Ishikawa (cell line): ENCODE results near the gene RYR1.

ENCODE experiments used
- EP300 ChIP-seq: IDR thresholded peaks from 2 replicates; pipeline ENCODE4 v1.6.1; 2012; ENCODE audit warnings: borderline replicate concordance
- FOXM1 ChIP-seq: IDR thresholded peaks from 2 replicates; pipeline ENCODE4 v1.6.1; 2012; ENCODE audit warnings: low read depth, borderline replicate concordance
- NFIC ChIP-seq: IDR thresholded peaks from 2 replicates; pipeline ENCODE4 v1.6.1; 2012
- RAD21 ChIP-seq: IDR thresholded peaks from 2 replicates; pipeline ENCODE4 v1.6.1; 2012; ENCODE audit warnings: low read depth
- TAF1 ChIP-seq: IDR thresholded peaks from 2 replicates; pipeline ENCODE4 v1.6.1; 2012; ENCODE audit warnings: low read depth, mild to moderate bottlenecking
- TF ChIP-seq, protein P1 (sequence below): IDR thresholded peaks from 2 replicates; pipeline ENCODE4 v1.6.1; 2012
- TF ChIP-seq, protein P2 (sequence below): IDR thresholded peaks from 2 replicates; pipeline ENCODE4 v1.6.1; 2012; ENCODE audit warnings: low read depth, mild to moderate bottlenecking

DNA sequence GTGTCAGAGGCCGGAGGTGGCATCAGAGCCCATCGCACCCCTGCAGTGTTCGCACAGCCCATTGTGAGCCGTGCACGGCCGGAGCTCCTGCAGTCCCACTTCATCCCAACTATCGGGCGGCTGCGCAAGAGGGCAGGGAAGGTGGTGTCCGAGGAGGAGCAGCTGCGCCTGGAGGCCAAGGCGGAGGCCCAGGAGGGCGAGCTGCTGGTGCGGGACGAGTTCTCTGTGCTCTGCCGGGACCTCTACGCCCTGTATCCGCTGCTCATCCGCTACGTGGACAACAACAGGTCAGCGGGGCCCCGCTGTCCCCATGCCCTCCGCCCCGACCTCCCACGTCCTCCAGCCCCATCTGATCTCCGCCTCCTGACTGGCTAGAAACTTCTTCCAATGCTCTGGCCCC lies 85.7 kb downstream of the RYR1 start:
- TF ChIP-seq NFIC: no peak
- no peak for TF ChIP-seq RAD21
- TF ChIP-seq, protein P1, sequence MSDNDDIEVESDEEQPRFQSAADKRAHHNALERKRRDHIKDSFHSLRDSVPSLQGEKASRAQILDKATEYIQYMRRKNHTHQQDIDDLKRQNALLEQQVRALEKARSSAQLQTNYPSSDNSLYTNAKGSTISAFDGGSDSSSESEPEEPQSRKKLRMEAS: no peak
- TF ChIP-seq, protein P2, sequence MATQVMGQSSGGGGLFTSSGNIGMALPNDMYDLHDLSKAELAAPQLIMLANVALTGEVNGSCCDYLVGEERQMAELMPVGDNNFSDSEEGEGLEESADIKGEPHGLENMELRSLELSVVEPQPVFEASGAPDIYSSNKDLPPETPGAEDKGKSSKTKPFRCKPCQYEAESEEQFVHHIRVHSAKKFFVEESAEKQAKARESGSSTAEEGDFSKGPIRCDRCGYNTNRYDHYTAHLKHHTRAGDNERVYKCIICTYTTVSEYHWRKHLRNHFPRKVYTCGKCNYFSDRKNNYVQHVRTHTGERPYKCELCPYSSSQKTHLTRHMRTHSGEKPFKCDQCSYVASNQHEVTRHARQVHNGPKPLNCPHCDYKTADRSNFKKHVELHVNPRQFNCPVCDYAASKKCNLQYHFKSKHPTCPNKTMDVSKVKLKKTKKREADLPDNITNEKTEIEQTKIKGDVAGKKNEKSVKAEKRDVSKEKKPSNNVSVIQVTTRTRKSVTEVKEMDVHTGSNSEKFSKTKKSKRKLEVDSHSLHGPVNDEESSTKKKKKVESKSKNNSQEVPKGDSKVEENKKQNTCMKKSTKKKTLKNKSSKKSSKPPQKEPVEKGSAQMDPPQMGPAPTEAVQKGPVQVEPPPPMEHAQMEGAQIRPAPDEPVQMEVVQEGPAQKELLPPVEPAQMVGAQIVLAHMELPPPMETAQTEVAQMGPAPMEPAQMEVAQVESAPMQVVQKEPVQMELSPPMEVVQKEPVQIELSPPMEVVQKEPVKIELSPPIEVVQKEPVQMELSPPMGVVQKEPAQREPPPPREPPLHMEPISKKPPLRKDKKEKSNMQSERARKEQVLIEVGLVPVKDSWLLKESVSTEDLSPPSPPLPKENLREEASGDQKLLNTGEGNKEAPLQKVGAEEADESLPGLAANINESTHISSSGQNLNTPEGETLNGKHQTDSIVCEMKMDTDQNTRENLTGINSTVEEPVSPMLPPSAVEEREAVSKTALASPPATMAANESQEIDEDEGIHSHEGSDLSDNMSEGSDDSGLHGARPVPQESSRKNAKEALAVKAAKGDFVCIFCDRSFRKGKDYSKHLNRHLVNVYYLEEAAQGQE: no peak
- no peak for TF ChIP-seq EP300
- no peak for TF ChIP-seq TAF1
- no peak for TF ChIP-seq FOXM1
